B cell (primary cell): ENCODE results near the gene ARHGAP31.

Experiments used
- CTCF ChIP-seq: fragments of 200-600 bp; IDR thresholded peaks from one replicate; pipeline ENCODE4 v1.8.0; 2022; ENCODE audit warnings: antibody characterized with exemption, mild to moderate bottlenecking
- EZH2 ChIP-seq: IDR thresholded peaks from 2 replicates; pipeline ENCODE4 v1.6.1; 2012; ENCODE audit warnings: borderline replicate concordance, low read depth, mild to moderate bottlenecking, moderate library complexity, low read length; ENCODE audit not compliant: insufficient read depth, poor library complexity, severe bottlenecking

- TF ChIP-seq CTCF (no peak), EZH2 (no peak)
Measured at GRCh38 chr3:119351581-119351980, 57.4 kb downstream of the ARHGAP31 start.
